ENCODE data around the gene SCN10A.

DNA sequence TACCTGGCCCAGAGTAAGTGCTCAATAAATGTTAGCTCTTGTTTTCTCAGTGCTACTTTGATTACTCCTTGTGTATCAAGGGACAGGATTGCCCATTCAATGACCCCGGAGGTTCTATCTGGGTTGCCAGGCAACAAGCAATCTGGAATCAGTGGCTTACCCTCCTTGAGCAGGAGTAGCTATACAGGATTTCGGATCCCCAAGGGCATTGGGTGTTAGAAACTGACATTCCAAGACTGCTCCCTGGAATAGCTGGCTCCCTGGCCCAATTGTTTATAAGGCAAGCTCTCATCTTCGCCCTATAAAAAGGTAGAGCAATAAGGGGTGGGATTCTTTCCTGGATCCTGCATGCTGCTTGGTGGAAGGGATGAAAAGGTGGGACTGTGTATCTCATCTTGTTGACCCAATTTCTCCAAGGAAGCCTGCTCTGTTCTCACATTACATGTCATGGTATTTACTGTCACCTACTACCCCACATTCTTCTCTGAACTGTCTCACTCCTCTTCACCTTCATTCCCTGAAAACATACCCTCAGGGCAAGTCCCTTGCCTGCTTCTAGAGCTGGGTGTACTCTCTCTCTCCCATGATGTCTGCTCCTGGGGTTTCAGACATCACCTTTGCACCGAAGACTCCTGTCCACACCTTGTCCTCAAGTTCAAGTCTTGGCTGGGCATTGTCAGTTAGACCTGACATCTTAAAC lies 26.4 kb upstream of the SCN10A start:
- TF ChIP-seq, protein P1, sequence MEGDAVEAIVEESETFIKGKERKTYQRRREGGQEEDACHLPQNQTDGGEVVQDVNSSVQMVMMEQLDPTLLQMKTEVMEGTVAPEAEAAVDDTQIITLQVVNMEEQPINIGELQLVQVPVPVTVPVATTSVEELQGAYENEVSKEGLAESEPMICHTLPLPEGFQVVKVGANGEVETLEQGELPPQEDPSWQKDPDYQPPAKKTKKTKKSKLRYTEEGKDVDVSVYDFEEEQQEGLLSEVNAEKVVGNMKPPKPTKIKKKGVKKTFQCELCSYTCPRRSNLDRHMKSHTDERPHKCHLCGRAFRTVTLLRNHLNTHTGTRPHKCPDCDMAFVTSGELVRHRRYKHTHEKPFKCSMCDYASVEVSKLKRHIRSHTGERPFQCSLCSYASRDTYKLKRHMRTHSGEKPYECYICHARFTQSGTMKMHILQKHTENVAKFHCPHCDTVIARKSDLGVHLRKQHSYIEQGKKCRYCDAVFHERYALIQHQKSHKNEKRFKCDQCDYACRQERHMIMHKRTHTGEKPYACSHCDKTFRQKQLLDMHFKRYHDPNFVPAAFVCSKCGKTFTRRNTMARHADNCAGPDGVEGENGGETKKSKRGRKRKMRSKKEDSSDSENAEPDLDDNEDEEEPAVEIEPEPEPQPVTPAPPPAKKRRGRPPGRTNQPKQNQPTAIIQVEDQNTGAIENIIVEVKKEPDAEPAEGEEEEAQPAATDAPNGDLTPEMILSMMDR (IDR thresholded peaks at IDR 0.05; ENCODE audit: low read depth, low read length) = no peak
- no peak for TF ChIP-seq POLR2A (IDR thresholded peaks at IDR 0.05; ENCODE audit: extremely low read depth, insufficient read length)
- TF ChIP-seq MYC (IDR thresholded peaks at IDR 0.05; ENCODE audit: low read depth, low read length) = no peak
